Effector memory CD8-positive, alpha-beta T cell (primary cell): ENCODE results near the gene PELI2.
A peak's percentile ranks its signal among the peaks of the same experiment; 100 is the strongest.

Experiments
- ATAC-seq: fragments of 150-1000 bp; cut with Tn5 transposase; replicated peaks from 2 replicates; pipeline ENCODE4 v1.10.0; 2021; ENCODE audit warnings: mild to moderate bottlenecking, moderate library complexity
- DNase-seq, 3 experiments: peaks; one replicate each; pipeline ENCODE4 v3.0.0; 2021
- H3K27ac Mint-ChIP-seq, 2 donors: one replicate each; pipeline ENCODE4 v1.8.0; 2022; ENCODE audit warnings: mild to moderate bottlenecking in 2 of 2, mixed read lengths in 2 of 2, moderate library complexity in 2 of 2
- H3K27me3 Mint-ChIP-seq, 2 donors: one replicate each; pipeline ENCODE4 v1.8.0; 2022; ENCODE audit warnings: mixed read lengths in 2 of 2
- H3K36me3 Mint-ChIP-seq: one replicate; pipeline ENCODE4 v1.8.0; 2022; ENCODE audit warnings: mild to moderate bottlenecking, moderate library complexity, mixed read lengths; ENCODE audit not compliant: insufficient read depth
- H3K4me1 Mint-ChIP-seq, 2 donors: one replicate each; pipeline ENCODE4 v1.8.0; 2022; ENCODE audit warnings: low read depth in 2 of 2, mixed read lengths in 2 of 2
- H3K4me3 Mint-ChIP-seq, 2 donors: one replicate each; pipeline ENCODE4 v1.8.0; 2022; ENCODE audit warnings: mild to moderate bottlenecking in 2 of 2, mixed read lengths in 2 of 2, moderate library complexity in 2 of 2
- H3K9me3 Mint-ChIP-seq, 2 donors: one replicate each; pipeline ENCODE4 v1.8.0; 2022; ENCODE audit warnings: mixed read lengths in 2 of 2

PELI2 gene

DNA sequence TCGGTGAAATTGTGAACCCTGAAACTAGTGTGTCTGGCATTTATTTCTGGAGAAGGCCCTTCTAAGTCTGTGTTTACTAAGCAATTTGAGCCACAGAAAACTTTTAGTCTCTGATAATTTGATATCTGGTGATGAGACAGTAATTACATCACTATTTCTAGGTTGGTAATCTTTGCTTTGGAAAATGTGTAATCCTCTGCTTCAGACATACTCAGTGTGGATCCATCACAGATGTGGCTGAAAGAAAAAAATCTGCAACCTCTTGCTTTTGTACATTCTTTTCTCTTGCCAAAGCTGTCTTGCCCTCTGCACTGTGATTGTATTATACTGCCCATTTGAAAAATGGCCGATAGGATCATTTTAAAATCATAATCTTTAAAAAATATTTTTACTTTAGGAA lies 78.1 kb downstream of the PELI2 start:
- ATAC-seq (no peak), DNase-seq (no peak)
- Mint-ChIP-seq H3K4me3 (no peak overlapping the region), H3K36me3 (no peaks in the 10 kb centered on the region), H3K27me3 (no peaks in the 10 kb centered on the region), H3K4me1 (peaks cover 9 to 15% of the 10 kb centered on the region in 2 donors), H3K27ac (no peak overlapping the region), H3K9me3 (no peaks in the 10 kb centered on the region)

GRCh38 chr14:56197150-56197549 lies 78.9 kb downstream of the PELI2 start:
- no peak overlapping the region for H3K27ac Mint-ChIP-seq
- DNase-seq: no peak
- H3K4me1 Mint-ChIP-seq: peaks cover 9 to 13% of the 10 kb centered on the region in 2 donors
- no peaks in the 10 kb centered on the region for H3K9me3 Mint-ChIP-seq
- H3K4me3 Mint-ChIP-seq: no peak overlapping the region
- no peak for ATAC-seq
- H3K27me3 Mint-ChIP-seq: no peaks in the 10 kb centered on the region
- H3K36me3 Mint-ChIP-seq: no peaks in the 10 kb centered on the region

DNA sequence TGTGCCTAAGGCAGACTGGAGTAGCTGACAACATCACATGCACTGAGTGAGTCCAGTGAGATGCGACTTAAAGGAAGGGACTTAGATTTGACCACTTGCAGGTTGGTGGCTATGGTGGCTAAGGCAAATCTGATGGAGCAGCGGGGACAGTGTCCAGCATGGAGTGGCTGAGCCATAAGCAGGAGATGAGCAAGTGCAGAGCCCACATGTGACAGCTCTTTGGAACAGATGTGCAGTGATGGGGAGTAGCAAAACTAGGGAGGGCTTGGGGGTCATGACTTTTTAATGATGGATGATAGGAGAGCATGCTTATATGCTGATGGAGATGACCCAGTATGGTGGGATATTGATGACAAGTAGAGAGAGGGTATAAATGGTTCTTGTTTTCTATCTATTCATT lies 80.2 kb downstream of the PELI2 start:
- Mint-ChIP-seq H3K27me3 (no peaks in the 10 kb centered on the region), H3K4me1 (peaks cover 9 to 13% of the 10 kb centered on the region in 2 donors), H3K27ac (no peak overlapping the region), H3K9me3 (no peaks in the 10 kb centered on the region), H3K4me3 (no peak overlapping the region), H3K36me3 (no peaks in the 10 kb centered on the region)
- ATAC-seq (no peak), DNase-seq (no peak)

GRCh38 chr14:56199095-56199981 lies 81.1 kb downstream of the PELI2 start:
- peaks cover 7 to 10% of the 10 kb centered on the region in 2 donors for H3K4me1 Mint-ChIP-seq
- DNase-seq (no peak), ATAC-seq (no peak)
- no peaks in the 10 kb centered on the region for H3K27me3 Mint-ChIP-seq
- H3K4me3 Mint-ChIP-seq: no peak overlapping the region
- H3K27ac Mint-ChIP-seq: no peak overlapping the region
- no peaks in the 10 kb centered on the region for H3K36me3 Mint-ChIP-seq
- H3K9me3 Mint-ChIP-seq: no peaks in the 10 kb centered on the region

GRCh38 chr14:56199982-56200577 lies 81.9 kb downstream of the PELI2 start:
- Mint-ChIP-seq H3K27me3 (no peaks in the 10 kb centered on the region), H3K4me1 (peaks cover 6 to 9% of the 10 kb centered on the region in 2 donors), H3K9me3 (no peaks in the 10 kb centered on the region), H3K4me3 (no peak overlapping the region), H3K27ac (no peak overlapping the region), H3K36me3 (no peaks in the 10 kb centered on the region)
- ATAC-seq (no peak), DNase-seq (no peak)

GRCh38 chr14:56202256-56202655 lies 84.0 kb downstream of the PELI2 start:
- Mint-ChIP-seq H3K4me1 (no peaks in the 10 kb centered on the region), H3K27ac (no peak overlapping the region), H3K27me3 (no peaks in the 10 kb centered on the region), H3K9me3 (no peaks in the 10 kb centered on the region), H3K4me3 (no peak overlapping the region), H3K36me3 (no peaks in the 10 kb centered on the region)
- no peak for DNase-seq
- no peak for ATAC-seq

DNA sequence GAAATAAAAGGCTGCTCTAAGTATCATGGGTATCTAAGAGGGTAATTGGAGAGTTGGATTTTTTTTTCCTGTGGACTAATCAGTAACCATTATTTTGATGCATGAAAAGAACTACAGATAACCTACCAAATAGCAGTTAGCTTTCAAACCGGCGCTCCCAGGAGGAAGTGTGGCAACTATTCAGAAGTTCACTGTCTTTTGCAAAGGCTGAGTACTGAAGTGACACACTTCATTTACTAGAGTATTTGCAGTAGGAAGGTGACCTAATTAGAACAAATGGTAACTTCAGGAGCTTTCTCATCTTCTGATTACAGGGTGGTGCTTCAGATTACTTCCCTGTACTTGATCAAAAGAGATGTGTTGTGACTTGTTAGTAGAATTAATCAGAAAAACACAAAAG lies 87.7 kb downstream of the PELI2 start:
- DNase-seq (no peak), ATAC-seq (no peak)
- Mint-ChIP-seq H3K27me3 (no peaks in the 10 kb centered on the region), H3K36me3 (no peaks in the 10 kb centered on the region), H3K4me1 (peaks cover 2 to 3% of the 10 kb centered on the region in 2 donors), H3K4me3 (no peak overlapping the region), H3K9me3 (no peaks in the 10 kb centered on the region), H3K27ac (no peak overlapping the region)

- peaks cover 2 to 3% of the 10 kb centered on the region in 2 donors for H3K4me1 Mint-ChIP-seq
- H3K9me3 Mint-ChIP-seq: no peaks in the 10 kb centered on the region
Observed at GRCh38 chr14:56206596-56206995, 88.4 kb downstream of the PELI2 start.

DNA sequence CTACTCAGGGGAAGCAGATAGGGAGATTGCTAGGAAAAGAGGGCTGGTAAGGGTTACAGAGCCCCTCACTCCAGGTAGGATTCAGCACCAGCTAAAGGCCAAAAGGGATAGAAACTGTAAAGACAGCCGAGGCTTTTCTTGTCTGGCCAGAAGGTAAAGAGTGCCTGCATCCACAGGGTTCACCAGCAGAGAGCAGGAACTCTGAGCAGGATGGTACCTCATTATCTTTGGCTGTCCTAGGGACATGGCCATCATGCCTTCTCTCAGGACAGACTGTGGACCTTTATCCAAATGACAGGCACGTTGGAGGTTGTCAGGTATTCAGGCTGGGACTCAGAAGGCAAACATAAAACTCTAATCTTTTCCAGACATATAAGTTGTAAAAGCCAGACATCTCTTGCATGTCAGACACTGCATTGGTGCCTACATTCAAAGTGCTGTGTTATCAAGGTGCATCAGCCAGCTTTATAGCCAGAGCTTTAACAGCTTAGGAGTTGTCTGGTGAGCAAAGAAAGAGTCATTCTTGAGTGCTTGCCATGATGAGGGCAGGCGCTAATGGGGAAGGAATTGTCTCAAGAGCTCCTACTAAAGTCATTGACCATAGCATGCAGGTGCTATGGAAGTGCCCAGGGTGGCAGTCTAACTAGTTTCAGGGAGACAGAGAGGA lies 89.5 kb downstream of the PELI2 start:
- ATAC-seq: no peak
- H3K36me3 Mint-ChIP-seq: no peaks in the 10 kb centered on the region
- H3K9me3 Mint-ChIP-seq: no peaks in the 10 kb centered on the region
- no peaks in the 10 kb centered on the region for H3K27me3 Mint-ChIP-seq
- no peak overlapping the region for H3K4me3 Mint-ChIP-seq
- DNase-seq: no peak
- no peak overlapping the region for H3K27ac Mint-ChIP-seq
- H3K4me1 Mint-ChIP-seq: peaks cover 3 to 6% of the 10 kb centered on the region in 2 donors

More at GRCh38 chr14:56206596-56206995, 88.4 kb downstream of the PELI2 start:
- Mint-ChIP-seq H3K4me3 (no peak overlapping the region), H3K36me3 (no peaks in the 10 kb centered on the region), H3K27ac (no peak overlapping the region), H3K27me3 (no peaks in the 10 kb centered on the region)
- DNase-seq: no peak
- ATAC-seq: no peak

DNA sequence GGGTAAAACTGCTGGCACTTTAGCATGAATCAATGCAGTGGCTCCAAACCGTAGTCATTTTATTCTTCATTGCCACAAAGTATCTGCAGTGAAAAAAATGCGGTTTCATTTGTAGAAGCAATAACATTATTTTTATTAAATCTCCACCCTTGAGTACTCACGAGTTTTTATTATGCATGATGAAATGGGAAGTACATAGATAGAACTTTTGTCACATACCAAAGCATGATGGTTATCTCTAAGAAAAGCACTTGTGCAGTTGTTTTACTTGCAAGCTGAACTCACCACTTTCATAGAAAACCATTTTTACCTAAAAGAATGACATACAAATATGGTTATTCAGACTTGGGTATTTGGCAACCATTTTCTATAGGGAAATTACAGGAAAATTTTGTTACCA lies 90.3 kb downstream of the PELI2 start:
- DNase-seq (no peak), ATAC-seq (no peak)
- Mint-ChIP-seq H3K4me1 (peaks cover 3 to 10% of the 10 kb centered on the region in 2 donors), H3K27ac (no peak overlapping the region), H3K27me3 (no peaks in the 10 kb centered on the region), H3K36me3 (peaks cover 3% of the 10 kb centered on the region), H3K9me3 (no peaks in the 10 kb centered on the region), H3K4me3 (no peak overlapping the region)

DNA sequence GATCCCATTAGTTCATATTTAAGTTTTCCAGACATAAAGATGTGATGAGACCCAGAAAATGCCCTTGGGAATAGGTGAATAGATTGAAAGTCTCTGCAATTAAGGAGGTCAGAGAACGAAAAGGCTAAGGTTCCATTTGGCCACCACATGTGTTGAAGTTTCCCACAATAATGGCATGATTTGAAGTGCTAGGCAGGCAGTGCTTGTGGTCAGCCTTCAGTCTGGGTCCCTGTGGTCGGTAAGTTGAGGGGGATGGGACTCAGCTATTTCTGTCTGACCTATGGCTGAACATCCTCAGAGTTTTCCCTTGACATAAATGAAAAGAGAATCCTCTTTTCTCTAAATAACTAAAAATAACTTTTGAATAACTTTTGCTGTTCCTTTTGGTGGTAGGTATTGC lies 92.4 kb downstream of the PELI2 start:
- Mint-ChIP-seq H3K36me3 (peaks cover 6% of the 10 kb centered on the region), H3K27me3 (no peaks in the 10 kb centered on the region), H3K27ac (no peak overlapping the region), H3K4me3 (no peak overlapping the region), H3K4me1 (peaks cover 3 to 16% of the 10 kb centered on the region in 2 donors), H3K9me3 (no peaks in the 10 kb centered on the region)
- ATAC-seq: no peak
- no peak for DNase-seq

GRCh38 chr14:56211084-56211483 lies 92.9 kb downstream of the PELI2 start:
- Mint-ChIP-seq H3K9me3 (no peaks in the 10 kb centered on the region), H3K4me1 (peaks cover 3 to 16% of the 10 kb centered on the region in 2 donors), H3K27ac (peak overlapping the region in 1 of 2 donors; percentile 26), H3K4me3 (no peak overlapping the region), H3K36me3 (peaks cover 6% of the 10 kb centered on the region), H3K27me3 (no peaks in the 10 kb centered on the region)
- ATAC-seq (no peak), DNase-seq (no peak)

- H3K27me3 Mint-ChIP-seq: no peaks in the 10 kb centered on the region
- peak overlapping the region in 1 of 2 donors; percentile 26 for H3K27ac Mint-ChIP-seq
- H3K36me3 Mint-ChIP-seq: peaks cover 6% of the 10 kb centered on the region
- H3K4me3 Mint-ChIP-seq: no peak overlapping the region
- DNase-seq: no peak
- no peak for ATAC-seq
- H3K4me1 Mint-ChIP-seq: peaks cover 3 to 16% of the 10 kb centered on the region in 2 donors
- H3K9me3 Mint-ChIP-seq: no peaks in the 10 kb centered on the region
Observed at GRCh38 chr14:56211844-56212243, 93.6 kb downstream of the PELI2 start.
